EH (cell line): ENCODE measurements around the gene KDM4C.

Source experiments
- DNase-seq: peaks from one replicate; pipeline ENCODE4 v3.0.0-alpha.2; 2015; ENCODE audit warnings: low read depth

Gene KDM4C

GRCh38 chr9:6904371-6904770, 146.6 kb downstream of the KDM4C start:
- no peak for DNase-seq

- DNase-seq: no peak
Observed at GRCh38 chr9:6905850-6906375, 148.1 kb downstream of the KDM4C start.

GRCh38 chr9:6907772-6908381, 150.1 kb downstream of the KDM4C start:
- DNase-seq: peak; percentile 52

GRCh38 chr9:6909181-6909580, 151.4 kb downstream of the KDM4C start:
- no peak for DNase-seq

- DNase-seq: peak; percentile 42
Observed at GRCh38 chr9:6910032-6910431, 152.3 kb downstream of the KDM4C start.

GRCh38 chr9:6910497-6910896, 152.7 kb downstream of the KDM4C start:
- DNase-seq: no peak

- peak; percentile 17 for DNase-seq
Observed at GRCh38 chr9:6911901-6912638, 154.3 kb downstream of the KDM4C start.

GRCh38 chr9:6915635-6916034, 157.9 kb downstream of the KDM4C start:
- no peak for DNase-seq

- no peak for DNase-seq
Observed at GRCh38 chr9:6917162-6917561, 159.4 kb downstream of the KDM4C start.

GRCh38 chr9:6920041-6920440, 162.3 kb downstream of the KDM4C start:
- DNase-seq: no peak

- DNase-seq: no peak
Observed at GRCh38 chr9:6921315-6921714, 163.5 kb downstream of the KDM4C start.

- DNase-seq: no peak
Observed at GRCh38 chr9:6922124-6922676, 164.4 kb downstream of the KDM4C start.

GRCh38 chr9:6922680-6923079, 164.9 kb downstream of the KDM4C start:
- DNase-seq: no peak

- no peak for DNase-seq
Observed at GRCh38 chr9:6923086-6923485, 165.3 kb downstream of the KDM4C start.

- no peak for DNase-seq
Observed at GRCh38 chr9:6924149-6924548, 166.4 kb downstream of the KDM4C start.

GRCh38 chr9:6924988-6925563, 167.3 kb downstream of the KDM4C start:
- DNase-seq: no peak

GRCh38 chr9:6925836-6926235, 168.1 kb downstream of the KDM4C start:
- no peak for DNase-seq

GRCh38 chr9:6926436-6926835, 168.7 kb downstream of the KDM4C start:
- no peak for DNase-seq

GRCh38 chr9:6927838-6928237, 170.1 kb downstream of the KDM4C start:
- no peak for DNase-seq

GRCh38 chr9:6928863-6929262, 171.1 kb downstream of the KDM4C start:
- no peak for DNase-seq

GRCh38 chr9:6929441-6930215, 171.9 kb downstream of the KDM4C start:
- no peak for DNase-seq

- DNase-seq: peak; percentile 87
Observed at GRCh38 chr9:6930827-6931226, 173.1 kb downstream of the KDM4C start.
